K562 (cell line): ENCODE data around the gene ZFYVE28. TPM values are rescaled to one million over a fixed set of nuclear protein-coding genes. Genes with fewer than 3 reads are reported as not detected.

Experiments used
- ATAC-seq: fragments of 200-7000 bp; cut with Tn5 transposase; 3 replicates; pipeline ENCODE4 v1.9.1; 2020; ENCODE audit warnings: moderate library complexity
- BruUV-seq: library from RNA; stranded (reverse); fragments of 400-500 nt; replicated peaks from 2 replicates; lab custom pipeline; 2021; lab: Mats Ljungman, UMichigan
- CTCF ChIA-PET: fragments of 300-600 bp; formaldehyde crosslinking; extraction: SDS; loops from one replicate; lab custom pipeline; 2021; ENCODE audit warnings: low intra/inter-chr PET ratio; lab: Yijun Ruan, JAX
- POLR2A ChIA-PET: fragments of 300-600, 350-650 bp; sonication (Branson Sonifier 250); formaldehyde crosslinking; extraction: SDS; loops from one replicate; lab custom pipeline; 2021; ENCODE audit warnings: antibody characterized with exemption, inconsistent platforms; lab: Yijun Ruan, JAX
- DNase-seq, 4 experiments: peaks; one replicate each; pipeline versions ENCODE4 v3.0.0 to v3.0.0-alpha.2; 2011 to 2018; ENCODE audit warnings: low spot score in 3 of 4, mixed read lengths in 3 of 4; ENCODE audit errors: extremely low read depth in 1 of 4
- FAIRE-seq: peaks from 2 replicates; lab custom pipeline; 2011; peaks lifted over from hg19 to GRCh38; lab: Jason Lieb, UNC
- H2AFZ ChIP-seq: 2 replicates; pipeline ENCODE4 v1.6.0; 2011; ENCODE audit warnings: low read depth, low read length, control low read depth, inconsistent platforms
- H3K27ac ChIP-seq: fragments of 200-600 bp; 3 replicates; pipeline ENCODE4 v1.8.0; 2011; ENCODE audit warnings: low read depth, mild to moderate bottlenecking, control low read depth, inconsistent platforms, low read length, moderate library complexity, mixed read lengths; ENCODE audit errors: extremely low read depth
- H3K27me3 ChIP-seq, 2 experiments: fragments of 300-600 bp in 1 of 2; 2 replicates in 1 of 2; 3 replicates in 1 of 2; pipeline versions ENCODE4 v1.6.0 to v1.8.0; 2011; ENCODE audit warnings: inconsistent platforms in 2 of 2, low read length in 2 of 2, mild to moderate bottlenecking in 1 of 2, mixed read lengths in 1 of 2, moderate library complexity in 1 of 2; ENCODE audit not compliant: control insufficient read depth in 2 of 2, insufficient read depth in 2 of 2
- H3K36me3 ChIP-seq: fragments of 300-600 bp; 3 replicates; pipeline ENCODE4 v1.8.0; 2011; ENCODE audit warnings: mild to moderate bottlenecking, low read length, inconsistent platforms; ENCODE audit not compliant: control insufficient read depth, insufficient read depth
- H3K4me1 ChIP-seq, 2 experiments: fragments of 200-600 bp in 1 of 2; replicated peaks in 1 of 2; 2 replicates in 1 of 2; 3 replicates in 1 of 2; pipeline versions ENCODE4 v1.5.1 to v1.8.0; 2011; ENCODE audit warnings: inconsistent platforms in 2 of 2, low read length in 2 of 2, mild to moderate bottlenecking in 1 of 2, mixed read lengths in 1 of 2, moderate library complexity in 1 of 2; ENCODE audit not compliant: control insufficient read depth in 2 of 2, insufficient read depth in 2 of 2
- H3K4me2 ChIP-seq: 2 replicates; pipeline ENCODE4 v1.6.1; 2011; ENCODE audit warnings: low read length, control low read depth, inconsistent platforms, mixed read lengths; ENCODE audit not compliant: insufficient read depth
- H3K4me3 ChIP-seq: fragments of 200-600 bp; sonication (generic), shearing (Covaris generic); 2 replicates; pipeline ENCODE4 v1.5.1; 2016; ENCODE audit warnings: control low read depth, inconsistent platforms
- H3K79me2 ChIP-seq: fragments of 200-600 bp; 3 replicates; pipeline ENCODE4 v1.8.0; 2011; ENCODE audit warnings: low read length, inconsistent platforms; ENCODE audit not compliant: control insufficient read depth, insufficient read depth
- H3K9ac ChIP-seq, 2 experiments: 2 replicates each; pipeline versions ENCODE4 v1.6.0 to v1.6.1; 2011; ENCODE audit warnings: low read depth in 2 of 2, low read length in 2 of 2, control low read depth in 1 of 2, inconsistent platforms in 1 of 2, mild to moderate bottlenecking in 1 of 2, mixed read lengths in 1 of 2; ENCODE audit not compliant: insufficient read depth in 1 of 2
- H3K9me1 ChIP-seq: one replicate; pipeline ENCODE4 v1.6.0; 2011; ENCODE audit warnings: inconsistent platforms, mild to moderate bottlenecking, low read length, moderate library complexity; ENCODE audit not compliant: control insufficient read depth, insufficient read depth
- H3K9me3 ChIP-seq: replicated peaks from 2 replicates; pipeline ENCODE4 v1.5.1; 2011; ENCODE audit warnings: low read depth, low read length, inconsistent platforms; ENCODE audit not compliant: control insufficient read depth, insufficient read depth
- H4K20me1 ChIP-seq: replicated peaks from 2 replicates; pipeline ENCODE4 v1.6.1; 2011; ENCODE audit warnings: low read length, inconsistent platforms, mixed read lengths; ENCODE audit not compliant: control insufficient read depth, insufficient read depth
- ETV1 ChIP-seq: fragments of 450-650 bp; conservative IDR thresholded peaks from 2 replicates; pipeline ENCODE4 v1.6.1; 2016; ENCODE audit warnings: missing genetic modification characterization, control low read depth, low read depth, missing compliant biosample characterization
- NRF1 ChIP-seq, 2 experiments: fragments of 450-650 bp; IDR thresholded peaks in 1 of 2; conservative IDR thresholded peaks in 1 of 2; 2 replicates each; pipeline ENCODE4 v1.6.1; 2014; ENCODE audit warnings: mild to moderate bottlenecking in 2 of 2
- PURB ChIP-seq: sonication (generic); formaldehyde crosslinking; IDR thresholded peaks from 2 replicates; pipeline ENCODE4 v1.9.0; 2021; ENCODE audit warnings: low read depth, mild to moderate bottlenecking, missing genetic modification reagents
- RBM15 ChIP-seq: fragments of 200-400 bp; formaldehyde crosslinking; IDR thresholded peaks from 2 replicates; pipeline ENCODE4 v1.6.1; 2018; ENCODE audit warnings: mild to moderate bottlenecking, low read length, moderate library complexity; ENCODE audit not compliant: insufficient read depth
- U2AF1 ChIP-seq: fragments of 200-400 bp; formaldehyde crosslinking; optimal IDR thresholded peaks from 2 replicates; pipeline ENCODE3; 2017; ENCODE audit warnings: mild to moderate bottlenecking, low read depth, low read length, moderate library complexity
- WGBS: fragments of 100-300 bp; shearing (Covaris generic); methylation state at CpG from one replicate; pipeline ENCODE4 v1.1.6; 2016; ENCODE audit warnings: low coverage, mixed read lengths; ENCODE audit not compliant: insufficient coverage; ENCODE audit errors: missing lambda C conversion rate; 5-methylcytosine and 5-hydroxymethylcytosine counted together
- in situ Hi-C: fragments of 300-500 bp; cut with MboI; formaldehyde crosslinking; loops from 4 replicates; pipeline ENCODE4 v1.15.0; 2018; ENCODE audit warnings: inconsistent platforms, mixed read lengths
- intact Hi-C: fragments of 100-400 bp; cut with micrococcal nuclease; formaldehyde crosslinking; loops from 2 replicates; pipeline ENCODE4 v1.14.2; 2022
- polyA plus RNA-seq, 8 experiments: library from polyadenylated mRNA; depleted of rRNA in 4 of 8; stranded (reverse) in 5 of 8; unstranded in 3 of 8; fragments of >200 nt; fragmentation: Nextera tagmentation in 2 of 8; fragmentation: Illumina TruSeq in 1 of 8; extraction: Ambion mirVana in 2 of 8; extraction: Trizol in 1 of 8; gene quantifications; 2 replicates each; pipeline versions ENCODE4 v1.2.1 to v1.2.3, GENCODE V29; 2011 to 2014; ENCODE audit warnings: inconsistent platforms in 1 of 8, missing spikeins in 1 of 8
- total RNA-seq, 7 experiments: library from RNA; depleted of rRNA in 6 of 7; stranded (reverse); fragments of >200 nt in 6 of 7; fragmentation: Illumina TruSeq in 2 of 7; extraction: Trizol in 2 of 7; gene quantifications; 2 replicates each; pipeline versions ENCODE4 v1.2.1 to v1.2.3, GENCODE V29; 2011 to 2021; ENCODE audit warnings: low replicate concordance in 1 of 7
- TF ChIP-seq, protein P1 (sequence below): sonication (generic); formaldehyde crosslinking; IDR thresholded peaks from 2 replicates; pipeline ENCODE4 v1.8.0; 2022; ENCODE audit warnings: mild to moderate bottlenecking, missing genetic modification reagents, borderline replicate concordance
- TF ChIP-seq, protein P2 (sequence below): sonication (generic); formaldehyde crosslinking; IDR thresholded peaks from 2 replicates; pipeline ENCODE4 v1.8.1; 2023; ENCODE audit warnings: mild to moderate bottlenecking, missing genetic modification reagents

The ZFYVE28 gene
- total and polyA plus RNA-seq, 9 of the 15 experiments (the other 6 are each of a cell fraction or from before 2014, with no cell fraction given): 1.3 to 24.8 (median 8.9) TPM

DNA sequence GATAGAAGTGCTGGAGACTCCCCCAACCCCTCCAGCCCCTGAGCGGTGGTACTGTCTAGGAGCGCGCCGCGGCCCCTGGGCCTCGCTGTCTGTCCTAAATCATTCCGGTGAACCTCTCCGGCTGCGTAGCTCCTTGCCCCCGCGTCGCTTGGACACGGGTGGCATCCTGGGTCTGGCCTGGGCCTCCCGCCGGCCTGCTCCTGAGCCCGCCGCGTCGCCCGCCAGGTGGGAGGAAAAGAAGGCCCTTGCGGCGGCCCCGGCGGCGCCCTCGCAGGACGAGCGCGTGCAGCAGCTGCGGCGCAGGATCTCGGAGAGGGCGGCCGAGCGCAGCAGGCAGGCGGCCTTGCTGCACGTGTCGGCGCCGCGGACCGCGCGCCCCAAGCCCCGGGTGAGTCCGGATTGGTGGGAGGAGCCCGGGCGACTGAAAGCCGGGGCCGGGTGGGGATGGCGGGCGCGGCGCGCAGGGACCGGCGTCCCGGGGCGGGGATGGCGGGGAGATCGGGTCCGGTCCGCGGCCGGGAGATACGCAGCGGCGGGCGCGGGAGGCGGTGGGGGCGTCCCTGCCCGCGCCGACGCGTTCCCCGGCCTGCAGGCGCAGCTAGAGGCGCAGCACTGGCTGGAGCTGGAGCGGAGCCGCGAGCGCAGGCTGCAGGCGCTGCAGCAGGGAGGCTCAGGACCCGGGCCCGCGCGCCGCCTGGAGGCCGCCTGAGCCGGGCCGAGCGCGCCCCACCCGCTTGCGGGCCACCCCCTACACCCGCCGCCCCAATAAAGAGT, 44.0 kb upstream of the ZFYVE28 start (continued):
- TF ChIP-seq, protein P1, sequence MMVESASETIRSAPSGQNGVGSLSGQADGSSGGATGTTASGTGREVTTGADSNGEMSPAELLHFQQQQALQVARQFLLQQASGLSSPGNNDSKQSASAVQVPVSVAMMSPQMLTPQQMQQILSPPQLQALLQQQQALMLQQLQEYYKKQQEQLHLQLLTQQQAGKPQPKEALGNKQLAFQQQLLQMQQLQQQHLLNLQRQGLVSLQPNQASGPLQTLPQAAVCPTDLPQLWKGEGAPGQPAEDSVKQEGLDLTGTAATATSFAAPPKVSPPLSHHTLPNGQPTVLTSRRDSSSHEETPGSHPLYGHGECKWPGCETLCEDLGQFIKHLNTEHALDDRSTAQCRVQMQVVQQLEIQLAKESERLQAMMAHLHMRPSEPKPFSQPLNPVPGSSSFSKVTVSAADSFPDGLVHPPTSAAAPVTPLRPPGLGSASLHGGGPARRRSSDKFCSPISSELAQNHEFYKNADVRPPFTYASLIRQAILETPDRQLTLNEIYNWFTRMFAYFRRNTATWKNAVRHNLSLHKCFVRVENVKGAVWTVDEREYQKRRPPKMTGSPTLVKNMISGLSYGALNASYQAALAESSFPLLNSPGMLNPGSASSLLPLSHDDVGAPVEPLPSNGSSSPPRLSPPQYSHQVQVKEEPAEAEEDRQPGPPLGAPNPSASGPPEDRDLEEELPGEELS (CRISPR knock-in tag): peak; percentile 63; the same call in 1 of the 2 replicates
- TF ChIP-seq U2AF1 (peak; percentile 43), NRF1 (conservative IDR thresholded peaks at IDR 0.05 in 1 of 2, IDR thresholded peaks at IDR 0.05 in 1 of 2) (peak in 1 of 2 experiments; percentile 63; a peak in 2 of 4 replicates)

DNA sequence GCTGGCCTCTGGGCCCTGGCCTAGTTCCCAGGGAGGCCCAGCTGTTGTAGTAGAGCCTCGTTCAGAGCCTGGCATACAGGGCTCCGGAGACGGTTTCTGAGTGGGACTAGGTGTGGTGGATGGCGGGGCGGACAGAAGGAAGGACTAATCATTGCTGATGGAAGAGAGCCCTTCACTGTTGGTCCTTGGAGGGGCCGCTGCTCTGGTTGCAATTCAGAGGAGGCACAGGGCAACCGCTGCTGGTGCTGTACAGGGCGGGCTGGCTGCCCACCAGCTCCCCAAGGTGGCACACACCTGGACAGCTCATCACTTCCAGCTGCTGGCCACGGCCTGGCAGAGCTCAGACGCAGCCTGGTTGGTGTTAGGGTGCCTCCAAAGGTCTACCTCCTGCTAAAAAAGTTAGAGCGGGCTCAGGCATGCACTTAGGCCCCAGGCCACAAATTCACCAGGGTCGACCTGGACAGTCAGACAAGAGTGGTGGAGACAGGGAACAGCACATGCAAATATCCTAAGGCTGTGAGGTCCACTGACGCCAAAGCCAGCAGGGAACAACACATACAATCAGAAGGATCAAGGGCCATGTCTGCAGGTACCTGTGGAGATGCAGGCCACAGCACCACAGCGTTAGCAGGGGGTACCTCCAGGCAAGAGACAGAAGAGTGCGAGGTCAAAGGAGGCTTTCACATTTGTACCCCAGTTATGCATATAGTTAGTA, 43.0 kb upstream of the ZFYVE28 start:
- no peaks in the 10 kb centered on the region for H3K9me1 ChIP-seq
- ChIA-PET CTCF (interaction anchor here (0.6 to 2.4 kb wide), 2 partner anchors 241 to 243 kb away, joined by 3 to 19 read pairs; no protein-coding TSS in a partner anchor), POLR2A (interaction anchor here (0.6 to 1.1 kb wide), 2 partner anchors 44 to 223 kb away, joined by 3 read pairs; no protein-coding TSS in a partner anchor)
- H3K27ac ChIP-seq: no peak overlapping the region
- H2AFZ ChIP-seq: no peak overlapping the region
- no peak overlapping the region; a peak in 1 of 4 replicates for H3K9ac ChIP-seq
- ATAC-seq (no peak), DNase-seq (no peak), FAIRE-seq (no peak)
- peaks cover 16 to 36% of the 10 kb centered on the region in 2 experiments; a peak in 4 of 5 replicates for H3K27me3 ChIP-seq
- H3K79me2 ChIP-seq: no peaks in the 10 kb centered on the region
- 80% methylated on average over 13 of the region's 15 CpGs for WGBS
- H3K4me1 ChIP-seq: peaks cover 17 to 61% of the 10 kb centered on the region in 2 experiments; a peak in 4 of 5 replicates
- in situ Hi-C loops (no loop called here), intact Hi-C loops (no loop called here)
- BruUV-seq: no TSS peak
- no peak overlapping the region for H3K4me3 ChIP-seq
- H3K36me3 ChIP-seq: no peaks in the 10 kb centered on the region; the same call in 2 of the 3 replicates
- H3K9me3 ChIP-seq: no peaks in the 10 kb centered on the region
- H4K20me1 ChIP-seq: no peaks in the 10 kb centered on the region
- H3K4me2 ChIP-seq: no peak overlapping the region
- no peak for TF ChIP-seq PURB (CRISPR knock-in tag)
- TF ChIP-seq, protein P2, sequence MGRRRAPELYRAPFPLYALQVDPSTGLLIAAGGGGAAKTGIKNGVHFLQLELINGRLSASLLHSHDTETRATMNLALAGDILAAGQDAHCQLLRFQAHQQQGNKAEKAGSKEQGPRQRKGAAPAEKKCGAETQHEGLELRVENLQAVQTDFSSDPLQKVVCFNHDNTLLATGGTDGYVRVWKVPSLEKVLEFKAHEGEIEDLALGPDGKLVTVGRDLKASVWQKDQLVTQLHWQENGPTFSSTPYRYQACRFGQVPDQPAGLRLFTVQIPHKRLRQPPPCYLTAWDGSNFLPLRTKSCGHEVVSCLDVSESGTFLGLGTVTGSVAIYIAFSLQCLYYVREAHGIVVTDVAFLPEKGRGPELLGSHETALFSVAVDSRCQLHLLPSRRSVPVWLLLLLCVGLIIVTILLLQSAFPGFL: no peak
- no peak for TF ChIP-seq RBM15
- no peak for TF ChIP-seq ETV1 (tag)
